GM18517 (cell line): ENCODE results near the gene GASK1A.

ENCODE experiments used
- ATAC-seq: cut with Tn5 transposase; IDR thresholded peaks from one replicate; pipeline ENCODE4 v1.9.1; 2021; ENCODE audit warnings: mild to moderate bottlenecking, moderate library complexity; ENCODE audit not compliant: unreplicated experiment

The GASK1A gene

DNA sequence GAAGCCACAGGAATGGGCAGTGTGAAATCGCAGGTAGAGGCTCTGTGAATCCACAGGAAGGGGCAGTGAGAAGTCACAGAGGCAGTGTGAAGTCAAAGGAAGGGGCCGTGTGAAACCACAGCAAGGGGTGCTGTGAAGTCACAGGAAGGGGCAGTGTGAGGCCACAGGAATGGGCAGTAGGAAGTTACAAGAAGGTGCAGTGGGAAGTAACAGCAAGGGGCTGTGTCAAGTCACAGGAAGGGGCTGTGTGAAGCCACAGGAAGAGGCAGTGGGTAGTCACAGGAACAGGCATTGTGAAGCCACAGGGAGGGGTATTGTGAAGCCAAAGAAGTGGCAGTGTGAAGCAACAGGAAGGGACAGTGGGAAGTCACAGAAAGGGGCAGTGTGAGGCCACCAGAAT lies 34.1 kb downstream of the GASK1A start:
- no peak for ATAC-seq

DNA sequence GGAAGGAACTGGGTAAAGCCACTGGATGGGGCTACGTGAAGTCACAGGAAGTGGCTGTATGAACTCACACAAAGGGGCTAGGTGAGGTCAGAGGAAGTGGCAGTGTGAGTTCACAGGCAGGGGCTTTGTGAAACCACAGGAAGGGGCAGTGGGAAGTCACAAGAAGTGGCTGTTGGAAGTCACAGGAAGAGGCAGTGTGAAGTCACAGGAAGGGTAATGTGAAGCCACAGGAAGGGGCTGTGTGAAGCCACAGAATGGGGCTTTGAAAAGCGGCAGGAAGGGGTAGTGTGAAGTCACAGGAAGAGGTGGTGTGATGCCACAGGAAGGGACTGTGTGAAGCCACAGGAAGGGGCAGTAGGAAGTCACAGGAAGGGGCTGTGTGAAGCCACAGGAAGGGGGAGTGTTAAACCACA lies 34.6 kb downstream of the GASK1A start:
- no peak for ATAC-seq

DNA sequence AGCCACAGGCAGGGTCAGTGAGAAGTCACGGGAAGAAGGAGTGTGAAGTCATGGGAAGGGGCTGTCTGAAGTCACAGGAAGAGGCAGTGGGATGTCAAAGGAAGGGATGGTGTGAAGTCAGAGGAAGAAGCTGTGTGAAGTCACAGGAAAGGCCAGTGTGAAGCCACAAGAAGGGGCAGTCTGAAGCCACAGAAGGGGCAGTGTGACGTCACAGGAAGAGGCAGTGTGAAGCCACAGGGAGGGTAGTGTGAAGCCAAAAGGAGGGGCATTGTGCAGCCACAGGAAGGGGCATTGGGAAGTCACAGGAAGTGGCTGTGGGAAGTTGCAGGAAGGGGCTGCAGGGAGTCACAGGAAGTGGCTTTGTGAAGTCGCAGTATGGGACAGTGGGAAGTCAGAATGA lies 35.1 kb downstream of the GASK1A start:
- ATAC-seq, result no peak

DNA sequence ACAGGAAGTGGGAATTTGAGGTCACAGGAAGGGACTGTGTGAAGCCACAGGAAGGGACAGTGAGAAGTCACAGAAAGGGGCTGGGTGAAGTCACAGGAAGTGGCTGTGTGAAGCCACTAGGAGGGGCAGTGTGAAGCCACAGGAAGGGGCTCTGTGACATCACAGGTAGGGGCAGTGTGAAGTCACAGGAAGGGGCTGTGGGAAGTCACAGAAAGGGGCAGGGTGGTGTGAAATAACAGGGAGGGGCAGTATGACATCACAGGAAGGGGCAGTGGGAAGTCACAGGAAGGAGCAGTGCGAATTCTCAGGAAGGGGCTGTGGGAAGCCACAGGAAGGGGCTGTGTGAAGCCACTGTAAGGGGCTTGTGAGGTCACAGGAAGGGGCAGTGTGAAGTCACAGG lies 35.8 kb downstream of the GASK1A start:
- ATAC-seq, result no peak

DNA sequence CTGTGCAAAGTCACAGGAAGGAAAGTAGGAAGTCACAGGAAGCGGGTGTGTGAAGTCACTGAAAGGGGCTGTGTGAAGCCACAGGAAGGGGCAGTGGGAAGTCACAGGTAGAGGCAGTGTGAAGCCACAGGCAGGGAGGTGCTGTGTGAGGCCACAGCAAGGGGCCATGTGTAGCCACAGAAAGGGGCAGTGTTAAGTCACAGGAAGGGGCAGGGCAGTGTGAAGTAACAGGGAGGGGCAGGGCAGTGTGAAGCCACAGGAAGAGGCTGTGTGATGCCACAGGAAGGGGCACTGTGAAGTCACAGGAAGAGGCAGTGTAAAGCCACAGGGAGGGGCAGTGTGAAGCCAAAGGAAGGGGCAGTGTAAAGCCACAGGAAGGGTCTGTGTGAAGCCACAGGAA lies 36.5 kb downstream of the GASK1A start:
- no peak for ATAC-seq

DNA sequence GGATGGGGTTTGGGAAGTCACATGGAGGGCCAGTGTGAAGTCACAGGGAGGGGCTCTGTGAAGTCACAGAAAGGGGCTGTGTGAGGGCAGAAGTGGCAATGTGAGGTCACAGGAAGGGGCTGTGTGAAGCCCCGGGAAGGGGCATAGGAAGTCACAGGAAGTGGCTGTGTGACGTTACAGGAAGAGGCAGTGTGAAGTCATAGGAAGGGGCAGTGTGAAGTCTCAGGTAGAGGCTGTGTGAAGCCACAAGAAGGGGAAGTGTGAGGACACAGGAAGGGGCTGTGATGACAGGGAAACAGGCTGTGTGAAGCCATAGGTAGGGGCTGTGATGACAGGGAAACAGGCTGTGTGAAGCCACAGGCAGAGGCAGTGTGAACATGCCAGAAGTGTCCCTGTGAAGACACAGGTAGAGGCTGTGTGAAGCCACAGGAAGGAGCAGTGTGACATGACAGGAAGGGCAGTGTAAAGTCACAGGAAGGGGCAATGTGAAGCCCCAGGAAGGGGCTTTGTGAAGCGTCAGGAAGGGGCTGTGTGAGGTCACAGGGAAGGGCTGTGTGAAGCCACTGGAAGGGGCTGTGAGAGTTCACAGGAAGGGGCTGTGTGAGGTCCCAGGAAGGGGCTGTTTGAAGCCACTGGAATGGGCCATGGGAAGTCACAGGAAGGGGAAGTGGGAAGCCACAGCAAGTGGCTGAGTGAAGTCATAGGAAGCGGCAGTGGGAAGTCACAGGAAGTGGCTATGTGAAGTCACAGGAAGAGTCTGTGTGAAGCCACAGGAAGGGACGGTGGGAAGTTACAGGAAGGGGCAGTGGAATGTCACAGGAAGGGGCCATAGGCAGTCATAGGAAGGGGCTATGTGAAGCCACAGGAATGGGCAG lies 37.1 kb downstream of the GASK1A start:
- ATAC-seq, result no peak

DNA sequence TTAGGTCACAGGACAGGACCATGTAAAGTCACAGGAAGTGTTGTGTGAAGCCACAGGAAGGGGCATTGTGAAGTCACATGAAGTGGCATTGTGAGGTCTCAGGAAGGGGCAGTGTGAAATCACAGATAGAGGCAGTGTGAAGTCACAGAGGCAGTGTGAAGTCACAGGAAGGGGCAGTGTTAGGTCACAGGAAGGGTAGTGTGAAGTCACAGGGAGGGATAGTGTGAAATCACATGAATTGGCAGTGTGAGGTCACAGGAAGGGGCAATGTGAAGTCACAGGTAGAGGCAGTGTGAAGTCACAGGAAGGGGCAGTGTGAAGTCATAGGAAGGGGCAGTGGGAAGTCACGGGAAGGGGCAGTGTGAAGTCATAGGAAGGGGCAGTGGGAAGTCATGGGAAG lies 37.9 kb downstream of the GASK1A start:
- ATAC-seq, result no peak

DNA sequence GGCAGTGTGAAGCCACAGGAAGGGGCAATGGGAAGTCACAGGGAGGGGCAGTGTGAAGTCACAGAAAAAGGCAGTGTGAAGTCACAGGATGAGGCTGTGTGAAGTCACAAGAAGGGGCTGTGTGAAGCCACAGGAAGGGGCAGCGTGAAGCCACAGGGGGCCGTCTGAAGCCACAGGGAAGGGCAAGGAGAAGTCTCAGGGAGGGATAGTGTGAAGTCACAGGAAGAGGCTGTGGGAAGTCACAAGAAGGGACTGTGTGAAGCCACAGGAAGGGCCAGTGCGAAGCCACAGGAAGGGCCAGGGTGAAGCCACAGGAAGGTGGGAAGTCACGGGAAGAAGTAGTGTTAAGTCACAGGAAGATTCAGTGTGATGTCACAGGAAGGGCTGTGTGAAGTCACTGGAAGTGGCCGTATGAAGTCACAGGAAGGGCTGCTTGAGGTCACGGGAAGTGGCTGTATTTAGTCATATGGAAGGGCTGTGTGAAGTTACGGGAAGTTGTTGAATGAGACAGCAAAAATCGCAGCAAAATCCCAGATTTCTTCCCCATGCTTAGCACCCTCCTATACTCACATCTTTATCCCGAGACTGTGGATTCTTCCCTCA lies 38.6 kb downstream of the GASK1A start:
- no peak for ATAC-seq

DNA sequence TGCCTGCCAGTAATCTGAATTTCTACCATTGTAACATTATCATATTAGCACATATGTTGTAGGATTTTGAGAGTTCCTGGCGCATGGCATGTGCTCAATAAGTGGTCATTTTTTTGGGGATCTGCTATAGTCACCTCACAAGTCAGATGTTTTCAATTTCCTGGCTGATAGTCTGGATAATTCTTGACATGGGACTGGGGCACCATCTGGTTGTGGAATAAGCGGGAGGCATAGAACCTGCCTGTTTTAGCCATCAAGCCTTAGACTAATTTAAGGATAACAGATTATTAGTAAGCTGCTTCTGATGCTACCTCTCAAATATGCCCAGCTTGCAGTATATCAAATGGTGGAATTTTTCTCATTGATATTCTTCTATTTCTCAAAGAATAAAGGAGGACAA lies 39.1 kb downstream of the GASK1A start:
- ATAC-seq, result no peak

DNA sequence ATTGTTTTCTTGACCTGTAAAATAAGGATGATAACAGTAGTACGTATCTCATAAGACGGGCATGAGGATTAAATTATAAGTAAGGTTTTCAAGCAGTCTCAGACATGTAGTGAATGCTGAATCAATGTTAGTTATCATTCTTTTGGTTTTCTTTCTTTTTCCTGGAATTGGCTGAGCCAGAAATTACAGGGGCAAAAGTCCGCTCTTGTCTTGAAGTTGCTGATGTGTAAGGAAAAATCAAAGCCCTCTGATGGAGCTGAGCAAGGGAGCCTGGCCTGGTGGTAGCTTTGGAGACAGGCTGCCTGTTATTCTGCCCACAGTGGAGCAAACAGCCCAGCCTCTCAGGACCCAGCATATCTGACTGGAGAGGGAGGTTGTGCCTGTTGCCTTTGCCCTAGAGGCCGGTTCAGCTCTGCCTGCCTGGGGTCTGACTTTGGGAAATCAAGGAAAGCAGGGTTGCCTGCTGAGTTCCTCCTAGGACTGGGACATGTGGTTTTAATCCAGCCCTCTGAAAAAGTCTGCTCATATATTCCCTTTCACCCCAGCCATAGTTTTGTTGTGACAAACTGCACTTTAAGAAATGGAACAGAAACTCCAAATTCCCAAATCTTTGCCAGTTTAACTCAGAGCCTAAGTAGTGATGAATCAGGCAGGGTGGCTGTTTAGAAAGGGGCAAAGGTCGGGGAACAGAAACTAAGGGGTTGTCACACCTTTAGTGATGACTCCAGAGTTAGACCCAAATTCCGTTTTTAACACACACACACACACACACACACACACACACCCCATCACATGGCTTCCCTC lies 40.1 kb downstream of the GASK1A start:
- no peak for ATAC-seq

DNA sequence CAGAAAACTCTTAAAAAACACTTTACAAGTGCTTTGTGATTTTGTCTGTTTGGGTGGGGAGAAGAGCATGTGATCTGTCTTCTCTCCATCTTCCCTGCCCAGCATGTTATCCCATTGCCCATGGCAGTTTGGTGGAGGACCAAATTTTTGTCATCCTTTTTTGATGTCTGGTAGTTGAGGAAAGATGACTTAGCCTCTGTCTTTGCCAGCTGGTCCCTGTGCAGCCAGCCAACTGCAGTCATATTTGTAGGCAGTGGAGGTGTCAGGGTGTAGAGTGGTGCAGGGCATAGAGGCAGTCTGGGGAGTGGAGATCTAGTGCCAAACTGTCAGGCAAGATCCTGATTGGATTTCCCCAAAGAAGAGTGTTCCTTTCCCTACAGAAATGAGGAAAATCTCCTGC lies 40.7 kb downstream of the GASK1A start:
- no peak for ATAC-seq

DNA sequence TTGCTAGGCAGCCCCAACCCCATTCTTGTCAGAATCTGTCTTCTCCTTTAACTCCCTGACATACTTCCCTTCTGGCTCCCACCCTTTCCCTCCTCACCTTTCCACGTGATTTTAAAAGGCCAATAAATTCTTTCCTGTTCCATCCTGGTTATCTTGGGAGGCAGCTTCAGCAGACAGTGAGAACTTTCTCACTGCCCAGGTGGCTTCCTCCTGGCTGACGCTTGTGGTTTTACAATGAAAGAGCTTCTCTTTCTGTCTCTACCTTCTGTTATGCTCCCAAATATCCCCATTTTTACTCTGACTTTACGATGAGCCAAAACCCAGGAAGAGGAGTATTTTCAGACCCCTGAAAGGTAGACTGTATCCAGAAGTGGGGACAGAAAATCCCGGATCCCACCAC lies 42.1 kb downstream of the GASK1A start:
- ATAC-seq, result no peak

DNA sequence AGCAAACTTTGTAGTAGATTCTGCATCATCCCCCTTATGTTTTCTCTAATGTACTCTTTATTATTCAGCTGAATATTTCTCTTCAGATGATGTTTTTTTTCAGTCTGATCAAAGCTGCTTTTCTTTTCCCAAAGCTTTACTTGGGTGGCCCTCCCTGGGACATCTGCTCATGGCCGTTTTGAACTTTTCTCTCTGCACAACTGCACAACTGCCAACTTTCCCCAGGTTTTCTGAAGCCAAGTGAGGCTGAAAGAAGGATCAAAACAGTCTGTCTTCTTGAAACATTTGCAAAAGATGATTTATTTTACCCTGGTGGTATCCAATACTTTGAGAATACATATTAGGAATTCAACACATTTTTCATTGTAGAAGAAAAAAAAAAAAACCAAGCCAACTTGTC lies 43.0 kb downstream of the GASK1A start:
- no peak for ATAC-seq

DNA sequence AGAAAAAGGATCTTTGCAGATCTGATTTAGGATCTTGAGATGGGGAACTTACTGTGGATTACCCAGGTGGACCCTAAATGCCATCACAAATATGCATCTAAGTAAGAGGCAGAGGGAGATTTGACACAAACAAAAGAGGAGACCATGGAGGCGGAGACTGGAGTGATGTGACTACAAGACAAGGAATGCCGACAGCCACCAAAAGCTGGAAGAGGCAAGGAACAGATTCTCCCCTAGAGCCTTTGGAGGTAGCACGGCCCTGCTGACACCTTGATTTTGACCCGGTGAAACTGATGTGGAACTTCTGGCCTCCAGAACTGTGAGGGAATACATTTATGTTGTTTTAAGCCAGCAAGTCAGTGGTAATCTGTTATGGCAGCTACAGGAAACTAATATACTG lies 44.0 kb downstream of the GASK1A start:
- no peak for ATAC-seq

DNA sequence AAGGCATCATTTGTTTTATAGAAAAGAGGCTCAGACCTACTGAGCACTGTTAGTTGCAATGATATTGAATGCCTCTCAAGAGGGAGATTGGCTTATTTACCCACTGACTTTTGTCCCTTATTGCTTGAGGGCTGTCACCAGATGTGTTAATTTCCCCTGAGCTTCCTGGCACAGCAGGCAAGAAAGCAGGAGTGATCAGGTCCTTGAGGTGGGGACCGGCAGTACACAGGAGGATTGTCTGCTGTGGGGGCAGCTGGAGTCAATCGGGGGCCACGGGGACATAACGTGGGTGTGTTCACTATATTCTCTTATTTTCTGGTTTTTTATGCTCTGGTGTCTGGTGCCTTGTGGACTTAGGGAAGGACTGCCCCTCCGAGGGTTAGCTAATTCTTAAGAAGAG lies 44.6 kb downstream of the GASK1A start:
- no peak for ATAC-seq

DNA sequence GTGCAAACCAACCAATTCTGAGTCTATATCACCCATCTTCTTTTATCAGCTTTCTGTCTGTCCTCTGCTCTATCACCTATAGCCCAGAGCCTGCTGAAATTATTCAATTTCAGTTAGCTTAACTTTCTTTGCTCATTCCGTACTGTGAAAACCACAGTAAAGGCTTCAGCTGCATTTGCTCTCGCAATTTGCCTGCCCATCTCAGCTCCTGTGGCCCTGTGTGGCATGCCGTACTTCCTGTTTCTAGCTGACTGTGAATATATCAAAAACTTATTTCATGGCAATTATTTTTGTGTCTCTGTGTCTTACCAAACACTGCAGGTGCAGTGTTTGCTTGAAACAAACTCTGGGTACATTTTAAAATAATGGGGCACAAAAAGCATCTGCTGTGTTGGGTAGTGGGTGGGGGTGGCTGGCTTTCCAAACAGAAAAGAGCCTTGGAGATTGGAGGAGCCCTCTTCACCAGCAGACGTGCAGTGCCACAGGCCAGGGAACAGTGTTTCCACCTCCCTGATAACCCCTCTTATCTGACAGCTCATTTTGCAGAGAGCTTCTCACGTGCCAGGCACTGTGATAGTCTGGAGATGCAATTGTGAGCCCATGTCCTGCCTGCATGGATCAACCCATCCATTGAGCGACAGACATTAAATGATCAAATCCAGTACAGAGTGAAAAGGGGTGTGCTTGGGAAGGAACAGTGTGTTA lies 45.2 kb downstream of the GASK1A start:
- no peak for ATAC-seq

DNA sequence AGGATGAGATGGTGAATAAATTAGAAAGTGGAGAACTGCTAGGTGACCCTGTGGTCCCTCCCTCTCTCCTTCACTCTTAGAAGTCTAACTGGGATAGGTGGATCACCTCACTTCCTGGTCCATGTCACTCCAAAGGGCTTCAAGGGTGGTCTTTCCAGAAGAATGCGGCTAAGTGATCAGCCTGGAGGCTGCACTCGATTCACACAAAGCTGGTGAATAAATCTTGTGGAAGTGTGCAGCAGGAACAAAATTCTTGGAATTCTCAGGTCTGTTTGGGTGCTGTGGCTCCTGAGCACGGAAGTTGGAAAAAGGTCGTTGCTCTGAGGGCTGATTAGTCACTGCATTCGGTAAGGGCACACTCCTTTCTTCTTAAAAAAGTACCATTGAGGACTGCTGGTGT lies 46.3 kb downstream of the GASK1A start:
- ATAC-seq, result no peak

DNA sequence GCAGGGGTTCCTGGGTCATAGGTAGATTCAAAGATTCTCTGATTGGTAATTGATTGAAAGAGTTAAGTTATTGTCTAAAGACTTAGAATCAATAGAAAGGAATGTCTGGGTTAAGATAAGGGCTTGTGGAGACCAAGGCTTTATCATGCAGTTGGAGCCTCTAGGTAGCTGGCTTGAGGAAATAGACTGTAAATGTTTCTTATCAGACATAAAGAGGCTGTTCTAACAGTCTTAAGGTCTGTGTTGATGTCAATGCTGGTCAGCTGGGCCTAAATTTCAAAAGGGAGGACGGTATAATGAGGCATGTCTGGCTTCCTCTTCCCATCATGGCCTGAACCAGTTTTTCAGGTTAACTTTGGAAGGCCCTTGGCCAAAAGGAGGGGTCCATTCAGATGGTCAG lies 48.9 kb downstream of the GASK1A start:
- ATAC-seq, result no peak

DNA sequence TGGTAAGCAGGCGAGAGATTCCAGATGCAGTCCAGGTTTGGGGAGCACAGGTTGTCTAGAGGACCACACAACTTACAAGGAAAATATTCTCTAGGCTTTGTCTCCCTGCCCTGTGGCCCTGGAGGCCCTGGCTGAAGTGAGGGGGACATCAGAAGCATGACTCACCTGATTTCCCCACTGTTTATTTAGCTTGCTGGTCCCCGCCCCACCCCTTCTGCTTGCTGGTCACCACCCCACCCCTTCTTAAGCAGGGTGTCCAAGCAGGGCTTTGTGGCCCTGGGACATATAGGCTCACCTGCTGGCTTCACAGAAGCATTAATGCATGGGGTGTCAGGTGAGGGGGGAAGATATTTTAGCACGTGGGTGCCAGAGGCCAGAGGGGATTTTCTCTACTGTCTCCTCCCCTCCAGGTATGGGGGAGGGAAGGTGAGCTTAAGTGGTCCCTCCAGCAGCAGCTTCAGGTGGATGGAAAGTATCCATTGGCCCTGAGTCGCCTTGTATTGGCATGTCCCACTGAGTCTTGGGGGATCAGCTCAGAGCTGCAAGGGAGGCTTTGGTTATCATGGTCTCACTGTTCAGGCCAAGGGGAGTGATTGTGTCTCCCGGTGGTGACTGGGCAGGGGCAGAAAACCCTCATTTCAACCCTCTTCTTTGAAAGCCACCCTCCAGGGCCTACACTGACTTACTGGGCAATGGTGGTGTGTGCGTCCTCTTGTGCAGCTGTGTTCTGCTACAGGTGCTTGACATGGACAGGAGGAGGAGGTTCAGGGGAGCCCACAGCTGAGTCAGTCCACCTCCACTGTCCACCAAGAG lies 49.8 kb downstream of the GASK1A start:
- no peak for ATAC-seq

DNA sequence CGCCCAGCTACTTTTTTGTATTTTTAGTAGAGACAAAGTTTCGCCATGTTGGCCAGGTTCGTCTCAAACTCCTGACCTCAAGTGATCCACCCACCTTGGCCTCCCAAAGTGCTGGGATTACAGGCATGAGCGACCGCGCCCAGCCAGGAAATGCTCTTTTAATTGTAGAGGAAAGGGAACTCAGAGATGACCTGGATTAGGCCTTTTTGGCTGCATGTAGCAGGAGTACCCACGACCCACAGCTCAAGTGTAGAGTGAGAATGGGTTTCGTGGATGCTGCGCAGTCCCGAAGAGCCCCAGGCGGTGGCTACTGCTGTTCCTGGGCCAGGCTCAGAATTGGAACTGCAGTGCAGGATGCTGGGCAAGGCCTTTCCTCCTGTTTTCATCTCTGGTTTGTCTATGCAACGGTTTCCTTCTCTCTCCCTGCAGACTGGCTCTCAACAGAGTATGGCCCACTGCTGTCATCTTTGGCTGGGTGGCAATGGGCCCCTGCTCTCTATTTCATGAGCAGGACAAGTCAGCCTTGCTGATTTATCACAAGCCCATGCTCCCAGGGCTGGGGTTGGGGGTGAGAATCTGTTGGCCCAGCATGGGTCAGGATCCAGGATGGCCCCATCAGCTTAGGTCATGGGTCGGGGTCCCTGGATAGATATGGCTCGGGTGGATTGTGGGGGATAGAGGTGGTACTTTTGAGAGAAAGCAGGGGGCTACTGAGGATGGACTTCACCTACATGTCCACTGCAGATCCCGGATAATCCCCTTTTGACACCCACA lies 51.2 kb downstream of the GASK1A start:
- no peak for ATAC-seq
